Loucy (cell line): ENCODE data around the gene IMMT.

Experiments used
- H2AFZ ChIP-seq: fragments of 200-600 bp; sonication (generic); 2 replicates; pipeline ENCODE4 v1.6.0; 2016; ENCODE audit warnings: antibody characterized with exemption, mild to moderate bottlenecking, low read length, moderate library complexity
- H3F3A ChIP-seq: fragments of 200-600 bp; 2 replicates; pipeline ENCODE4 v1.6.0; 2016; ENCODE audit warnings: antibody characterized with exemption, low read depth, mild to moderate bottlenecking
- H3K27me3 ChIP-seq: fragments of 200-600 bp; sonication (generic); 2 replicates; pipeline ENCODE4 v1.6.1; 2014; ENCODE audit warnings: low read length, mild to moderate bottlenecking; ENCODE audit not compliant: insufficient read depth, poor library complexity, severe bottlenecking
- H3K36me3 ChIP-seq: fragments of 200-600 bp; sonication (generic); 2 replicates; pipeline ENCODE4 v1.6.1; 2016; ENCODE audit warnings: low read length; ENCODE audit not compliant: insufficient read depth
- H3K4me1 ChIP-seq: fragments of 200-600 bp; sonication (generic); 2 replicates; pipeline ENCODE4 v1.5.1; 2014; ENCODE audit warnings: low read length, mild to moderate bottlenecking; ENCODE audit not compliant: insufficient read depth, poor library complexity, severe bottlenecking
- H3K4me2 ChIP-seq: fragments of 200-600 bp; sonication (generic); 2 replicates; pipeline ENCODE4 v1.6.0; 2014; ENCODE audit warnings: antibody characterized with exemption, low read length, low read depth, mild to moderate bottlenecking; ENCODE audit not compliant: poor library complexity, severe bottlenecking
- H3K4me3 ChIP-seq: fragments of 200-600 bp; sonication (generic); 2 replicates; pipeline ENCODE4 v1.5.1; 2014; ENCODE audit warnings: low read length, mild to moderate bottlenecking, mixed read lengths; ENCODE audit not compliant: poor library complexity, severe bottlenecking
- H3K79me2 ChIP-seq: fragments of 200-600 bp; sonication (generic); 2 replicates; pipeline ENCODE4 v1.6.1; 2014; ENCODE audit warnings: low read length; ENCODE audit not compliant: insufficient read depth
- H3K9ac ChIP-seq: fragments of 200-600 bp; sonication (generic); 2 replicates; pipeline ENCODE4 v1.6.0; 2014; ENCODE audit warnings: mild to moderate bottlenecking, low read depth, low read length, moderate library complexity; ENCODE audit not compliant: poor library complexity, severe bottlenecking
- H3K9me2 ChIP-seq: fragments of 200-600 bp; sonication (generic); replicated peaks from 2 replicates; pipeline ENCODE4 v1.6.1; 2016; ENCODE audit warnings: low read depth, low read length, mixed read lengths
- H3K9me3 ChIP-seq: fragments of 200-600 bp; sonication (generic); 2 replicates; pipeline ENCODE4 v1.6.1; 2014; ENCODE audit warnings: mild to moderate bottlenecking, antibody characterized with exemption, low read length, low read depth; ENCODE audit not compliant: insufficient read depth
- H4K20me1 ChIP-seq: fragments of 200-600 bp; sonication (generic); 2 replicates; pipeline ENCODE4 v1.6.0; 2014; ENCODE audit warnings: antibody characterized with exemption, low read length, mild to moderate bottlenecking; ENCODE audit not compliant: insufficient read depth, poor library complexity, severe bottlenecking
- CTCF ChIP-seq: fragments of 200-600 bp; sonication (generic); conservative IDR thresholded peaks from 2 replicates; pipeline ENCODE4 v1.5.1; 2014; ENCODE audit warnings: mild to moderate bottlenecking, antibody characterized with exemption, low read length
- EZH2phosphoT487 ChIP-seq: fragments of 200-600 bp; IDR thresholded peaks from 2 replicates; pipeline ENCODE4 v1.6.1; 2018; ENCODE audit warnings: antibody characterized with exemption, mild to moderate bottlenecking, moderate library complexity, borderline replicate concordance

The IMMT gene

GRCh38 chr2:86233436-86233835, 38.2 kb upstream of the IMMT start:
- no peak for TF ChIP-seq CTCF
- no peak for TF ChIP-seq EZH2phosphoT487
- Histone ChIP-seq H3K4me1 (peaks cover 3% of the 10 kb centered on the region), H3K27me3 (peaks cover 53% of the 10 kb centered on the region)

GRCh38 chr2:86232910-86233309, 37.6 kb upstream of the IMMT start:
- H3K27me3 ChIP-seq: peaks cover 53% of the 10 kb centered on the region
- H3K9me2 ChIP-seq: no peaks in the 10 kb centered on the region
- H3K79me2 ChIP-seq: no peaks in the 10 kb centered on the region
- H3K4me1 ChIP-seq: no peaks in the 10 kb centered on the region
- no peak overlapping the region for H3K4me3 ChIP-seq
- no peak overlapping the region for H2AFZ ChIP-seq
- no peaks in the 10 kb centered on the region for H3K36me3 ChIP-seq
- TF ChIP-seq EZH2phosphoT487 (no peak), CTCF (no peak)
- H4K20me1 ChIP-seq: no peaks in the 10 kb centered on the region
- no peak overlapping the region for H3K9ac ChIP-seq
- H3F3A ChIP-seq: no peaks in the 10 kb centered on the region
- H3K9me3 ChIP-seq: no peaks in the 10 kb centered on the region
- H3K4me2 ChIP-seq: no peak overlapping the region

More at GRCh38 chr2:86233436-86233835, 38.2 kb upstream of the IMMT start:
- Histone ChIP-seq H3K79me2 (no peaks in the 10 kb centered on the region), H3F3A (no peaks in the 10 kb centered on the region), H3K9me3 (no peaks in the 10 kb centered on the region), H3K36me3 (no peaks in the 10 kb centered on the region), H4K20me1 (no peaks in the 10 kb centered on the region), H2AFZ (no peak overlapping the region), H3K9ac (no peak overlapping the region), H3K4me3 (no peak overlapping the region), H3K4me2 (no peak overlapping the region), H3K9me2 (no peaks in the 10 kb centered on the region)

- H3K27me3 ChIP-seq: peaks cover 50% of the 10 kb centered on the region
Observed at GRCh38 chr2:86232373-86232784, 37.1 kb upstream of the IMMT start.

More at GRCh38 chr2:86232373-86232784, 37.1 kb upstream of the IMMT start:
- Histone ChIP-seq H3K9me3 (no peaks in the 10 kb centered on the region), H3K9me2 (no peaks in the 10 kb centered on the region), H3K4me3 (no peak overlapping the region), H3K9ac (no peak overlapping the region), H3K36me3 (no peaks in the 10 kb centered on the region), H3K79me2 (no peaks in the 10 kb centered on the region), H3F3A (no peaks in the 10 kb centered on the region), H4K20me1 (no peaks in the 10 kb centered on the region), H3K4me1 (no peaks in the 10 kb centered on the region), H3K4me2 (no peak overlapping the region), H2AFZ (no peak overlapping the region)
- TF ChIP-seq EZH2phosphoT487 (no peak), CTCF (no peak)
